Measurements from ENCODE around the gene PRSS36. TPM values are rescaled to one million over a fixed set of nuclear protein-coding genes. Genes with fewer than 3 reads are reported as not detected.
"Not testable (repeated sequence)": the region's sequence is repeated elsewhere in the genome, so short reads cannot be mapped to it uniquely, and the experiment has no call there.

Gene PRSS36
- polyA plus RNA-seq, 1 experiment = 0.39 TPM

- peak overlapping the region; percentile 35 for H3K4me3 ChIP-seq (ENCODE audit: low read depth, low read length)
- ChIA-PET CTCF (interaction anchor here (0.6 to 2.9 kb wide), 40 partner anchors 9 to 318 kb away, joined by 3 to 33 read pairs (median 5); partner anchors contain the start of genes BCKDK, COX6A2, FUS and HSD3B7), POLR2A (interaction anchor here (0.6 to 2.1 kb wide), 8 partner anchors 14 to 570 kb away, joined by 3 to 20 read pairs (median 10); partner anchors contain the start of genes FUS, HSD3B7 and KAT8)
- no peaks in the 10 kb centered on the region for H3K36me3 ChIP-seq (ENCODE audit: control insufficient read depth, insufficient read depth, low read length)
- peaks cover 9% of the 10 kb centered on the region for H3K27me3 ChIP-seq (ENCODE audit: control insufficient read depth, insufficient read depth, low read length)
- peak; percentile 90 for DNase-seq (ENCODE audit: low read depth)
- TF ChIP-seq CTCF (IDR thresholded peaks at IDR 0.05; ENCODE audit: insufficient read depth, low read depth, low read length) = peak; percentile 96
These were observed 7.5 kb downstream of the PRSS36 start for GRCh38 chr16:31142109-31143010.

- ChIA-PET CTCF (interaction anchor here (0.6 to 2.9 kb wide), 36 partner anchors 8 to 319 kb away, joined by 3 to 33 read pairs (median 5); partner anchors contain the start of genes BCKDK, COX6A2, FUS and HSD3B7), POLR2A (interaction anchor here (0.6 to 2.1 kb wide), 7 partner anchors 15 to 571 kb away, joined by 3 to 20 read pairs (median 12); partner anchors contain the start of genes FUS, HSD3B7 and KAT8)
- DNase-seq (ENCODE audit: low read depth) = no peak
- H3K27me3 ChIP-seq (ENCODE audit: control insufficient read depth, insufficient read depth, low read length) = peaks cover 5% of the 10 kb centered on the region; the same call in 1 of the 2 replicates
- no peak for TF ChIP-seq CTCF (IDR thresholded peaks at IDR 0.05; ENCODE audit: insufficient read depth, low read depth, low read length)
- peak overlapping the region; percentile 13 for H3K4me3 ChIP-seq (ENCODE audit: low read depth, low read length)
- H3K36me3 ChIP-seq (ENCODE audit: control insufficient read depth, insufficient read depth, low read length) = no peaks in the 10 kb centered on the region
These were observed 8.3 kb downstream of the PRSS36 start for GRCh38 chr16:31141489-31142108.

GRCh38 chr16:31141071-31141469 is 8.8 kb downstream of the PRSS36 start:
- ChIA-PET POLR2A (interaction anchor here (1.9 to 2.1 kb wide), 2 partner anchors 23 to 39 kb away, joined by 19 to 20 read pairs; partner anchors contain the start of genes FUS and KAT8), CTCF (interaction anchor here (1.2 kb wide), 1 partner anchor 187 kb away, joined by 3 read pairs; no protein-coding TSS in a partner anchor)

GRCh38 chr16:31138621-31139578 is 11.0 kb downstream of the PRSS36 start:
- no peak for TF ChIP-seq CTCF (IDR thresholded peaks at IDR 0.05; ENCODE audit: insufficient read depth, low read depth, low read length)
- ChIA-PET CTCF (interaction anchor here (1.0 kb wide), 1 partner anchor 19 kb away, joined by 4 read pairs; no protein-coding TSS in a partner anchor), POLR2A (interaction anchor here (0.6 kb wide), 1 partner anchor 299 kb away, joined by 3 read pairs; no protein-coding TSS in a partner anchor)
- no peak overlapping the region for H3K4me3 ChIP-seq (ENCODE audit: low read depth, low read length)
- no peaks in the 10 kb centered on the region for H3K36me3 ChIP-seq (ENCODE audit: control insufficient read depth, insufficient read depth, low read length)
- H3K27me3 ChIP-seq (ENCODE audit: control insufficient read depth, insufficient read depth, low read length) = no peaks in the 10 kb centered on the region
- peak; percentile 4 for DNase-seq (ENCODE audit: low read depth)

More at GRCh38 chr16:31141071-31141469, 8.8 kb downstream of the PRSS36 start:
- H3K36me3 ChIP-seq (ENCODE audit: control insufficient read depth, insufficient read depth, low read length); H3K4me3 ChIP-seq (ENCODE audit: low read depth, low read length); H3K27me3 ChIP-seq (ENCODE audit: control insufficient read depth, insufficient read depth, low read length); DNase-seq (ENCODE audit: low read depth): not testable (repeated sequence)

- H3K4me3 ChIP-seq (ENCODE audit: low read depth, low read length); H3K36me3 ChIP-seq (ENCODE audit: control insufficient read depth, insufficient read depth, low read length); H3K27me3 ChIP-seq (ENCODE audit: control insufficient read depth, insufficient read depth, low read length); CTCF ChIA-PET; DNase-seq (ENCODE audit: low read depth); POLR2A ChIA-PET: not testable (repeated sequence)
These were observed 12.9 kb downstream of the PRSS36 start for GRCh38 chr16:31136822-31137499.
